HEK293T (cell line): ENCODE measurements around the gene YOD1.

Experiments
- CTCF ChIA-PET: fragments of 350-600 bp; formaldehyde crosslinking; extraction: SDS; loops from one replicate; lab custom pipeline; 2021; ENCODE audit warnings: antibody characterized with exemption, inconsistent platforms; lab: Yijun Ruan, JAX
- POLR2A ChIA-PET: fragments of 350-600 bp; formaldehyde crosslinking; extraction: SDS; loops from one replicate; lab custom pipeline; 2020; ENCODE audit warnings: antibody characterized with exemption, inconsistent platforms; lab: Yijun Ruan, JAX
- DNase-seq: peaks from one replicate; pipeline ENCODE4 v3.0.0; 2012; ENCODE audit warnings: mixed read lengths; ENCODE audit errors: extremely low spot score
- ARNT ChIP-seq: fragments of 450-650 bp; IDR thresholded peaks from 2 replicates; pipeline ENCODE4 v1.6.1; 2017; ENCODE audit warnings: mild to moderate bottlenecking
- BHLHE40 ChIP-seq: fragments of 450-650 bp; IDR thresholded peaks from 2 replicates; pipeline ENCODE4 v1.6.1; 2016; ENCODE audit warnings: mild to moderate bottlenecking, moderate library complexity, borderline replicate concordance
- CTBP1 ChIP-seq: fragments of 450-650 bp; IDR thresholded peaks from 2 replicates; pipeline ENCODE4 v1.6.1; 2016; ENCODE audit warnings: borderline replicate concordance
- ELF4 ChIP-seq: fragments of 450-650 bp; IDR thresholded peaks from 2 replicates; pipeline ENCODE4 v1.6.1; 2017; ENCODE audit warnings: antibody characterized with exemption
- FOXA1 ChIP-seq: fragments of 450-650 bp; IDR thresholded peaks from 2 replicates; pipeline ENCODE4 v1.6.1; 2016; ENCODE audit warnings: mild to moderate bottlenecking
- FOXK2 ChIP-seq: fragments of 450-650 bp; IDR thresholded peaks from 2 replicates; pipeline ENCODE4 v1.6.1; 2016; ENCODE audit warnings: mild to moderate bottlenecking
- FOXM1 ChIP-seq: fragments of 450-650 bp; IDR thresholded peaks from 2 replicates; pipeline ENCODE4 v1.6.1; 2017; ENCODE audit warnings: mild to moderate bottlenecking, borderline replicate concordance
- HDGF ChIP-seq: fragments of 450-650 bp; IDR thresholded peaks from 2 replicates; pipeline ENCODE4 v1.6.1; 2017; ENCODE audit warnings: antibody characterized with exemption, borderline replicate concordance
- L3MBTL2 ChIP-seq: fragments of 450-650 bp; conservative IDR thresholded peaks from 2 replicates; pipeline ENCODE4 v1.6.1; 2016; ENCODE audit warnings: mild to moderate bottlenecking
- LEF1 ChIP-seq: fragments of 450-650 bp; IDR thresholded peaks from 2 replicates; pipeline ENCODE4 v1.6.1; 2017; ENCODE audit warnings: mild to moderate bottlenecking, borderline replicate concordance
- NFRKB ChIP-seq: fragments of 450-650 bp; IDR thresholded peaks from 2 replicates; pipeline ENCODE4 v1.6.1; 2016; ENCODE audit warnings: mild to moderate bottlenecking, moderate library complexity
- SP1 ChIP-seq: fragments of 450-650 bp; IDR thresholded peaks from 2 replicates; pipeline ENCODE4 v1.6.1; 2017
- SUZ12 ChIP-seq: fragments of 450-650 bp; IDR thresholded peaks from 2 replicates; pipeline ENCODE4 v1.6.1; 2016; ENCODE audit warnings: mild to moderate bottlenecking
- TARDBP ChIP-seq: fragments of 450-650 bp; IDR thresholded peaks from 2 replicates; pipeline ENCODE4 v1.6.1; 2016
- ZNF384 ChIP-seq: fragments of 450-650 bp; IDR thresholded peaks from 2 replicates; pipeline ENCODE4 v1.6.1; 2016
- TF ChIP-seq, protein P1 (sequence below): fragments of 450-650 bp; IDR thresholded peaks from 2 replicates; pipeline ENCODE4 v1.6.1; 2016

The YOD1 gene

DNA sequence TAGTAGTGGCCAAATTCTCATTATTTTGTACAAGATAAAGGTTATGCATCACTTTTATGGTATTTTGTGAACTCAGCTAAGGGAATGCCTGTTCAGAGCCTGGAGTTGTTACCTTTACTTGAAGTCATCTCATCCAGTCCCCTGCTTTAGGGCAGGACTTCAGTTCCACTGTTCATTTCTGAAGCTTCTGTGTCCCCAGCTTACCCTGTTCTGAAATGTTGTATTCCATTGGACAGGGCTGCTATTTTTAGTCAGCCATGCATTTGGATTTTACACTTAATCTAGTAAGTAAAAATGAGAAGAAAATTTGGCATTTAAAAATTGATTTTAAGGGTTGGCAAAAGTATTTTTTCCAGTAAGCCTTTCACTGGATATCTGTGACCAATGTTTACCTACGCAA is 26.0 kb upstream of the YOD1 start:
- POLR2A ChIA-PET, result interaction anchor here (1.6 kb wide), 1 partner anchor 24 kb away, joined by 8 read pairs; the partner anchor contains the start of gene PFKFB2
- CTCF ChIA-PET, result no interaction called here

DNA sequence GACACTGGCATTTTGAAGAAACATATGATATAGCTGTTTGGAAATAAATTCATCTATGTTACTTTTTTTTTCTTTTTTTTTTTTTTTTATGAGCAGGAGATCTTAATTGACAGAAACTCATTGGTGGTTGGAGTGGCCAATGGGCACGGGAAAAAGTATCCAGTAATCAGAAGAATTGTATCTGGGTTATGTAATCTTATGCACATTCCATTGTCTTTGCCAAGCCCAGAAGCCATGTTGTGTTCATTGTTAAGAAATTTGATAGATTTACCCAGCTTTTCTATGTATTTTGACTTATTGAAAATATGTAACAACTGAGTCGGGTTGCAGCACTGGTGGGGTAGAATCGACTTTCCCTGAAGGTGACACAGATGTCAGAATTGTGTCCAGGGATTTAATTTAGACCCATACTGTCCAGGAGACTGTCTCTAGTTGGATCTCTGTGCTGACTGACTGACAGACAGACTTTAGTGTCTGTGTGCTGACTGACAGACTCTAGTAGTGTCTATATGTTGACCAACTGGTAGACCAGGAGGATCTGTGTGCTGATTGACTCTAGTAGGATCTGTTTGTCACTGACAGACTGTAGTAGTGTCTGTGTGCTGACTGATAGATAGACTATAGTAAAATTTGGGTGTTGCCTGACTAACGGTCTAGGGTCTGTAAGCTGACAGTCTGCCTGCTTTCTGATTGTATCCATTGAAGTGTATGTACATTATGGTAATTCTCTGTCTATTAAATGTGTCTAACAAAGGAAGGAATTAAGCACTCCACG is 25.4 kb upstream of the YOD1 start:
- DNase-seq, result no peak
- TF ChIP-seq SUZ12 (no peak), ELF4 (no peak)
- CTCF ChIA-PET, result interaction anchor here (0.9 to 1.2 kb wide), 2 partner anchors 143 to 329 kb away, joined by 3 to 5 read pairs; no protein-coding TSS in a partner anchor
- POLR2A ChIA-PET, result interaction anchor here (1.6 kb wide), 1 partner anchor 23 kb away, joined by 8 read pairs; the partner anchor contains the start of gene PFKFB2

More for the DNA sequence above, 26.0 kb upstream of the YOD1 start:
- DNase-seq, result no peak
- TF ChIP-seq, protein P1, sequence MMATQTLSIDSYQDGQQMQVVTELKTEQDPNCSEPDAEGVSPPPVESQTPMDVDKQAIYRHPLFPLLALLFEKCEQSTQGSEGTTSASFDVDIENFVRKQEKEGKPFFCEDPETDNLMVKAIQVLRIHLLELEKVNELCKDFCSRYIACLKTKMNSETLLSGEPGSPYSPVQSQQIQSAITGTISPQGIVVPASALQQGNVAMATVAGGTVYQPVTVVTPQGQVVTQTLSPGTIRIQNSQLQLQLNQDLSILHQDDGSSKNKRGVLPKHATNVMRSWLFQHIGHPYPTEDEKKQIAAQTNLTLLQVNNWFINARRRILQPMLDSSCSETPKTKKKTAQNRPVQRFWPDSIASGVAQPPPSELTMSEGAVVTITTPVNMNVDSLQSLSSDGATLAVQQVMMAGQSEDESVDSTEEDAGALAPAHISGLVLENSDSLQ, result no peak
- TF ChIP-seq ARNT, result no peak
- no peak for TF ChIP-seq SP1
- no peak for TF ChIP-seq BHLHE40
- TF ChIP-seq LEF1, result no peak
- no peak for TF ChIP-seq TARDBP
- no peak for TF ChIP-seq L3MBTL2
- TF ChIP-seq ZNF384, result no peak
- no peak for TF ChIP-seq HDGF
- TF ChIP-seq CTBP1, result no peak
- no peak for TF ChIP-seq FOXK2
- TF ChIP-seq FOXA1, result no peak
- TF ChIP-seq FOXM1, result no peak
- no peak for TF ChIP-seq ELF4
- no peak for TF ChIP-seq NFRKB
- TF ChIP-seq SUZ12, result no peak

- TF ChIP-seq ARNT (no peak), SP1 (no peak), FOXA1 (no peak), HDGF (no peak), NFRKB (no peak), TARDBP (no peak), ZNF384 (no peak)
- TF ChIP-seq, protein P1, result no peak
- ChIA-PET POLR2A (interaction anchor here (0.5 kb wide), 1 partner anchor 21 kb away, joined by 3 read pairs; the partner anchor contains the start of gene PFKFB2), CTCF (no interaction called here)
- no peak for DNase-seq
Measured at GRCh38 chr1:207073906-207074820, 23.2 kb upstream of the YOD1 start.

DNA sequence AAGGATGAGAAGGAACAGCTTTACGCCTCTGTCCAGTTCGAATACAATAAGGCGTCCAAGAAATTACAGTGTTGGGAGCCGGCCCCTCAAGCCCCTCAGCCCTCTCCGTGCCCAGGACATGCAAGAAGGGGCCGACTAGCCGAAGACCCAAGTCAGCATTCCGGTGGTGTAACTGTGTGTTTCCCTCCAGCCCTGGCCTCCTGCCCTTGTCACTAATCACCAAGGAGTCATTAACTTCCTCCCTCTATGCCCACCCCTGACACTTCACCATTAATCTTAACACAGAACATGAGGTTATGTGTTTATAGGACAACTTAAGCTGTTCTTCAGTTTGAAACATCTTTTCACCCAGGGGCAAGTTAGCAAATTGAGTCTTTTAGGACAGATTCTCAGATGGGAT is 21.2 kb upstream of the YOD1 start:
- POLR2A ChIA-PET, result no interaction called here
- DNase-seq, result no peak
- TF ChIP-seq LEF1, result no peak
- no peak for TF ChIP-seq FOXK2
- no peak for TF ChIP-seq BHLHE40
- TF ChIP-seq SUZ12, result no peak
- TF ChIP-seq ELF4, result no peak
- CTCF ChIA-PET, result no interaction called here

DNA sequence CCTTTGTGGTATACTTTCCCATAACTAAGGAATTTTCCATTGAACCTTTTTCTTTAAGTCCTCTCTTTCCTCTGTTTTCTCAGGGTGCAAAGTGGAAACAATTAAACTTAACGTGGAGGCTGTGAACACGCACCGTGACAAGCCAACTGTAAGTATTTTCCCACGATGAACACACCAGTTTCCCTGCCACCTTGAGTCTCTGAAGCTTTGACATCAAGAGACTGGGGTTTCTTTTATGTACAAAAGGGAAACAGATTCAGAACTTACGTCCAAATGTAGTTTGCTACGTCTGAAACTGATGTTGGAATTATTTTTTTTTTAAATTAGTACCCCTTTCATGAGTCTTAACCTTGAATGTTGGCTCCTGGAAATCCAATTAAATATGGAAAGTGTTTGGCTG is 20.4 kb upstream of the YOD1 start:
- ChIA-PET POLR2A (interaction anchor here (1.2 kb wide), 1 partner anchor 19 kb away, joined by 3 read pairs; the partner anchor contains the start of gene PFKFB2), CTCF (no interaction called here)
- DNase-seq, result no peak
- TF ChIP-seq ELF4 (no peak), CTBP1 (no peak), BHLHE40 (no peak), HDGF (no peak), ZNF384 (no peak), ARNT (no peak), SP1 (no peak)

GRCh38 chr1:207070811-207071210 is 19.8 kb upstream of the YOD1 start:
- no peak for TF ChIP-seq BHLHE40
- TF ChIP-seq NFRKB, result no peak
- TF ChIP-seq FOXA1, result no peak
- TF ChIP-seq ELF4, result no peak
- TF ChIP-seq ARNT, result no peak
- no peak for TF ChIP-seq TARDBP
- no peak for TF ChIP-seq SP1
- ChIA-PET POLR2A (interaction anchor here (1.2 kb wide), 1 partner anchor 18 kb away, joined by 3 read pairs; the partner anchor contains the start of gene PFKFB2), CTCF (no interaction called here)
- DNase-seq, result no peak
